Glutamatergic neuron (in vitro differentiated cells): ENCODE results near the gene PPIF. TPM values are rescaled to one million over a fixed set of nuclear protein-coding genes. Genes with fewer than 3 reads are reported as not detected.

Source experiments
- DNase-seq: peaks from one replicate; pipeline ENCODE4 v3.0.0; 2022
- H3K27ac Mint-ChIP-seq: one replicate; pipeline ENCODE4 v1.8.0; 2020; ENCODE audit warnings: mild to moderate bottlenecking, mixed read lengths, inconsistent platforms; ENCODE audit not compliant: unreplicated experiment
- H3K27me3 Mint-ChIP-seq: one replicate; pipeline ENCODE4 v1.8.0; 2020; ENCODE audit warnings: mild to moderate bottlenecking, moderate library complexity, mixed read lengths, inconsistent platforms; ENCODE audit not compliant: unreplicated experiment
- H3K36me3 Mint-ChIP-seq: one replicate; pipeline ENCODE4 v1.8.0; 2020; ENCODE audit warnings: mild to moderate bottlenecking, mixed read lengths, inconsistent platforms; ENCODE audit not compliant: unreplicated experiment
- H3K4me1 Mint-ChIP-seq: one replicate; pipeline ENCODE4 v1.8.0; 2020; ENCODE audit warnings: mild to moderate bottlenecking, low read depth, mixed read lengths, inconsistent platforms; ENCODE audit not compliant: unreplicated experiment
- H3K4me3 Mint-ChIP-seq: one replicate; pipeline ENCODE4 v1.8.0; 2020; ENCODE audit warnings: mild to moderate bottlenecking, mixed read lengths, inconsistent platforms; ENCODE audit not compliant: unreplicated experiment
- H3K9me3 Mint-ChIP-seq: one replicate; pipeline ENCODE4 v1.8.0; 2020; ENCODE audit warnings: mild to moderate bottlenecking, moderate library complexity, mixed read lengths, inconsistent platforms; ENCODE audit not compliant: unreplicated experiment
- CTCF ChIP-seq: fragments of 200-600 bp; sonication (generic); IDR thresholded peaks from one replicate; pipeline ENCODE4 v1.5.0; 2021; ENCODE audit not compliant: partially characterized antibody, unreplicated experiment
- total RNA-seq: library from RNA; stranded (reverse); fragmentation: NEBNext Ultra II Directional; extraction: Animal tissue kit (Norgen Biotek cat#: 25700); gene quantifications from one replicate; pipeline ENCODE4 v1.2.1, GENCODE V29; 2021; ENCODE audit not compliant: unreplicated experiment

PPIF gene
- total RNA-seq, 1 donor from 2014 or later: 24.2 TPM

- no peak overlapping the region for H3K27ac Mint-ChIP-seq
- no peak overlapping the region for H3K4me3 Mint-ChIP-seq
- TF ChIP-seq CTCF: no peak
- peaks cover 20% of the 10 kb centered on the region for H3K27me3 Mint-ChIP-seq
- H3K36me3 Mint-ChIP-seq: no peaks in the 10 kb centered on the region
- peaks cover 12% of the 10 kb centered on the region for H3K9me3 Mint-ChIP-seq
- peaks cover 24% of the 10 kb centered on the region for H3K4me1 Mint-ChIP-seq
- peak; percentile 57 for DNase-seq
Observed at GRCh38 chr10:79403441-79404230, 56.4 kb downstream of the PPIF start.

GRCh38 chr10:79404231-79404609 lies 57.0 kb downstream of the PPIF start:
- peaks cover 24% of the 10 kb centered on the region for H3K4me1 Mint-ChIP-seq
- DNase-seq: peak; percentile 18
- peak overlapping the region; percentile 4 for H3K27ac Mint-ChIP-seq
- H3K9me3 Mint-ChIP-seq: peaks cover 12% of the 10 kb centered on the region
- TF ChIP-seq CTCF: no peak
- no peak overlapping the region for H3K4me3 Mint-ChIP-seq
- peaks cover 20% of the 10 kb centered on the region for H3K27me3 Mint-ChIP-seq
- no peaks in the 10 kb centered on the region for H3K36me3 Mint-ChIP-seq

- TF ChIP-seq CTCF: no peak
- Mint-ChIP-seq H3K27me3 (peaks cover 21% of the 10 kb centered on the region), H3K4me3 (no peak overlapping the region), H3K4me1 (peaks cover 22% of the 10 kb centered on the region), H3K36me3 (no peaks in the 10 kb centered on the region), H3K27ac (peak overlapping the region; percentile 4), H3K9me3 (peaks cover 12% of the 10 kb centered on the region)
- DNase-seq: peak; percentile 10
Observed at GRCh38 chr10:79404690-79405131, 57.4 kb downstream of the PPIF start.

Other genes with a start within 250 kb of the PPIF start
- gene ZCCHC24, start 98.2 kb downstream of the PPIF start, total RNA-seq: 3.0 TPM
- gene EIF5AL1, start 165.1 kb downstream of the PPIF start, total RNA-seq: 0.61 TPM
- 0.39 TPM for gene SFTPA2, start 212.9 kb downstream of the PPIF start, total RNA-seq